PC-3 (cell line): ENCODE results near the gene PARM1. TPM values are rescaled to one million over a fixed set of nuclear protein-coding genes. Genes with fewer than 3 reads are reported as not detected.

Source experiments
- ATAC-seq: fragments of 200-7000 bp; cut with Tn5 transposase; 2 replicates; pipeline ENCODE4 v1.9.1; 2020; ENCODE audit warnings: mild to moderate bottlenecking, moderate library complexity
- BruUV-seq: library from RNA; stranded (reverse); fragments of 400-500 nt; replicated peaks from 2 replicates; lab custom pipeline; 2021; lab: Mats Ljungman, UMichigan
- CTCF ChIA-PET: fragments of 300-600 bp; sonication (Branson Sonifier 250); formaldehyde crosslinking; loops from one replicate; lab custom pipeline; 2022; ENCODE audit warnings: antibody characterized with exemption; lab: Charles Lee
- POLR2A ChIA-PET: fragments of 300-600 bp; sonication (Branson Sonifier 250); formaldehyde crosslinking; loops from one replicate; lab custom pipeline; 2022; ENCODE audit warnings: antibody characterized with exemption; ENCODE audit not compliant: unreplicated experiment; lab: Charles Lee
- DNase-seq: peaks from one replicate; pipeline ENCODE4 v3.0.0-alpha.2; 2015
- H2AFZ ChIP-seq: fragments of 300-600 bp; sonication (generic); 2 replicates; pipeline ENCODE4 v1.6.0; 2016; ENCODE audit warnings: antibody characterized with exemption, low read length
- H3F3A ChIP-seq: fragments of 300-600 bp; sonication (generic); one replicate; pipeline ENCODE4 v1.6.0; 2017; ENCODE audit warnings: antibody characterized with exemption, low read length, control low read depth, mild to moderate bottlenecking; ENCODE audit not compliant: unreplicated experiment
- H3K27ac ChIP-seq: fragments of 300-600 bp; sonication (generic); 2 replicates; pipeline ENCODE4 v1.5.1; 2016; ENCODE audit warnings: mild to moderate bottlenecking, low read length
- H3K27me3 ChIP-seq: fragments of 300-600 bp; sonication (generic); 2 replicates; pipeline ENCODE4 v1.6.1; 2016; ENCODE audit warnings: low read length, mixed read lengths
- H3K36me3 ChIP-seq: fragments of 300-600 bp; sonication (generic); 2 replicates; pipeline ENCODE4 v1.6.1; 2016; ENCODE audit warnings: low read depth, mixed run types, low read length, mixed read lengths
- H3K4me1 ChIP-seq: fragments of 300-600 bp; sonication (generic); 2 replicates; pipeline ENCODE4 v1.5.1; 2016; ENCODE audit warnings: low read length; ENCODE audit not compliant: insufficient read depth
- H3K4me2 ChIP-seq: fragments of 300-600 bp; sonication (generic); 2 replicates; pipeline ENCODE4 v1.6.0; 2016; ENCODE audit warnings: low read length
- H3K4me3 ChIP-seq: fragments of 300-600 bp; sonication (generic); 2 replicates; pipeline ENCODE4 v1.5.1; 2016; ENCODE audit warnings: mild to moderate bottlenecking, low read length, mixed read lengths
- H3K79me2 ChIP-seq: fragments of 300-600 bp; sonication (generic); 2 replicates; pipeline ENCODE4 v1.6.1; 2017; ENCODE audit warnings: low read length, mixed read lengths
- H3K9ac ChIP-seq: fragments of 300-600 bp; sonication (generic); 2 replicates; pipeline ENCODE4 v1.6.0; 2016; ENCODE audit warnings: mild to moderate bottlenecking, low read length
- H3K9me2 ChIP-seq: fragments of 300-600 bp; sonication (generic); replicated peaks from 2 replicates; pipeline ENCODE4 v1.6.1; 2016; ENCODE audit warnings: mixed run types, low read length, mixed read lengths
- H3K9me3 ChIP-seq: fragments of 300-600 bp; sonication (generic); 2 replicates; pipeline ENCODE4 v1.6.1; 2016; ENCODE audit warnings: low read length, mixed read lengths
- H4K20me1 ChIP-seq: fragments of 300-600 bp; sonication (generic); 2 replicates; pipeline ENCODE4 v1.6.1; 2016; ENCODE audit warnings: low read length, mixed read lengths
- EZH2 ChIP-seq: fragments of 300-600 bp; sonication (generic); IDR thresholded peaks from one replicate; pipeline ENCODE4 v1.6.1; 2017; ENCODE audit warnings: antibody characterized with exemption, mild to moderate bottlenecking, low read length; ENCODE audit not compliant: unreplicated experiment
- EZH2phosphoT487 ChIP-seq: fragments of 300-600 bp; sonication (generic); IDR thresholded peaks from 2 replicates; pipeline ENCODE4 v1.6.1; 2018; ENCODE audit warnings: mild to moderate bottlenecking, antibody characterized with exemption, low read length, borderline replicate concordance
- intact Hi-C: fragments of 100-400 bp; cut with micrococcal nuclease; formaldehyde crosslinking; loops from 2 replicates; pipeline ENCODE4 v1.9.0; 2023
- total RNA-seq: library from RNA; depleted of rRNA; stranded (reverse); fragments of >200 nt; gene quantifications from 2 replicates; pipeline ENCODE4 v1.2.3, GENCODE V29; 2014
- TF ChIP-seq, protein P1 (sequence below): fragments of 300-600 bp; sonication (generic); conservative IDR thresholded peaks from 2 replicates; pipeline ENCODE4 v1.5.1; 2017; ENCODE audit warnings: antibody characterized with exemption, low read depth, mild to moderate bottlenecking, low read length

Gene PARM1
- total RNA-seq, 1 experiment from 2014 or later: 2.9 TPM

DNA sequence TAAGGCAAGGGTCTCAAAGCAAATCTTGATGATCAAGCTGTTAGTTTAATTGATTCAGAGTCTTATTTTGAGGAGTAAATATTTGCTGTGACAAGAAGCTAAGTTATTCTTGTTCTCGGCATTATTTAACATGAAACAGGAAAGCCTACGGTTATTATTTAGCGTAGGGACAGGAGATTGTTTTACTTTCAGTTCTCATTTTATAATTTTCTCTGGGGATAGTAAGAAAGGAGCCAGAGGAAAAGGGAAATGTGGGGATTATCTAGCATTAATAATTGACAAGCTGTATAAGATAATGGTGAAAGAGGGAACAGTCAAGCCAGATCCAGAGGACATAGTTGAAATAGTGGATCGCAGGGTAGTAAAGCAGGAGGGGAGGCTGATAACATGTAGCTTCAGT, 39.7 kb upstream of the PARM1 start:
- Histone ChIP-seq H3K27ac (no peak overlapping the region), H3K9me3 (no peaks in the 10 kb centered on the region), H4K20me1 (no peaks in the 10 kb centered on the region), H3K79me2 (no peaks in the 10 kb centered on the region), H3F3A (no peaks in the 10 kb centered on the region), H3K27me3 (no peaks in the 10 kb centered on the region), H3K4me3 (no peak overlapping the region), H3K4me2 (no peak overlapping the region), H3K4me1 (peaks cover 11% of the 10 kb centered on the region; the same call in 1 of the 2 replicates), H3K9ac (no peak overlapping the region), H3K9me2 (no peaks in the 10 kb centered on the region), H3K36me3 (no peaks in the 10 kb centered on the region), H2AFZ (no peak overlapping the region)
- intact Hi-C loops: no loop called here
- TF ChIP-seq EZH2 (no peak), EZH2phosphoT487 (no peak)
- TF ChIP-seq, protein P1, sequence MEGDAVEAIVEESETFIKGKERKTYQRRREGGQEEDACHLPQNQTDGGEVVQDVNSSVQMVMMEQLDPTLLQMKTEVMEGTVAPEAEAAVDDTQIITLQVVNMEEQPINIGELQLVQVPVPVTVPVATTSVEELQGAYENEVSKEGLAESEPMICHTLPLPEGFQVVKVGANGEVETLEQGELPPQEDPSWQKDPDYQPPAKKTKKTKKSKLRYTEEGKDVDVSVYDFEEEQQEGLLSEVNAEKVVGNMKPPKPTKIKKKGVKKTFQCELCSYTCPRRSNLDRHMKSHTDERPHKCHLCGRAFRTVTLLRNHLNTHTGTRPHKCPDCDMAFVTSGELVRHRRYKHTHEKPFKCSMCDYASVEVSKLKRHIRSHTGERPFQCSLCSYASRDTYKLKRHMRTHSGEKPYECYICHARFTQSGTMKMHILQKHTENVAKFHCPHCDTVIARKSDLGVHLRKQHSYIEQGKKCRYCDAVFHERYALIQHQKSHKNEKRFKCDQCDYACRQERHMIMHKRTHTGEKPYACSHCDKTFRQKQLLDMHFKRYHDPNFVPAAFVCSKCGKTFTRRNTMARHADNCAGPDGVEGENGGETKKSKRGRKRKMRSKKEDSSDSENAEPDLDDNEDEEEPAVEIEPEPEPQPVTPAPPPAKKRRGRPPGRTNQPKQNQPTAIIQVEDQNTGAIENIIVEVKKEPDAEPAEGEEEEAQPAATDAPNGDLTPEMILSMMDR: no peak
- BruUV-seq: no TSS peak
- ChIA-PET POLR2A (interaction anchor here (0.7 kb wide), 1 partner anchor 1007 kb away, joined by 3 read pairs; no protein-coding TSS in a partner anchor), CTCF (interaction anchor here (1.0 kb wide), 1 partner anchor 25 kb away, joined by 3 read pairs; no protein-coding TSS in a partner anchor)
- ATAC-seq (no peak), DNase-seq (no peak)

DNA sequence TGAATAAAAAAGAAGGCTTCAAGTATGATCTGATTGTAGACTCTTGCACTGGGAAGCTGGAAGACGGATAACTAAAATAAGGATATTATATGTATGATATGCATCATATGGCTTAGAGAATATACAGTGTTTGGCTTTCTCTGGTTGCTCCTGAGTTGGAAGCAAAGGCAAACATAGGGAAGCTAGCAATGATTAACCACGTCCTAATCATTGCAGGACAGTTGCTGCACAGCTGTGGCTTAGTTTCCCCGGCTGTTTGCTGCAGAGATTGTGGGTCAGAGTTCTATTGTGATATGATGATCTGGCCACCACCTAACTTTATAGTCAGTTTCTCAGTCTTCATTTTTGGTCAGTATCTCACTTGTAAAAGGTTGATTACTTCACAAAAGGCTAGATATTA, 36.3 kb upstream of the PARM1 start:
- H4K20me1 ChIP-seq: no peaks in the 10 kb centered on the region
- no peak for TF ChIP-seq EZH2
- no peak for TF ChIP-seq EZH2phosphoT487
- TF ChIP-seq, protein P1: no peak
- ChIA-PET CTCF (no interaction called here), POLR2A (no interaction called here)
- intact Hi-C loops: no loop called here
- H3K9me2 ChIP-seq: no peaks in the 10 kb centered on the region
- no peaks in the 10 kb centered on the region for H3K36me3 ChIP-seq
- no peaks in the 10 kb centered on the region for H3F3A ChIP-seq
- no peaks in the 10 kb centered on the region for H3K9me3 ChIP-seq
- no peak for DNase-seq
- H3K9ac ChIP-seq: peak overlapping the region; percentile 14; the same call in 1 of the 2 replicates
- H2AFZ ChIP-seq: no peak overlapping the region
- no peak overlapping the region for H3K4me3 ChIP-seq
- H3K27me3 ChIP-seq: no peaks in the 10 kb centered on the region
- peaks cover 13% of the 10 kb centered on the region; the same call in 1 of the 2 replicates for H3K4me1 ChIP-seq
- H3K79me2 ChIP-seq: no peaks in the 10 kb centered on the region
- ATAC-seq: no peak
- peak overlapping the region; percentile 75 for H3K27ac ChIP-seq
- BruUV-seq: no TSS peak
- no peak overlapping the region for H3K4me2 ChIP-seq

DNA sequence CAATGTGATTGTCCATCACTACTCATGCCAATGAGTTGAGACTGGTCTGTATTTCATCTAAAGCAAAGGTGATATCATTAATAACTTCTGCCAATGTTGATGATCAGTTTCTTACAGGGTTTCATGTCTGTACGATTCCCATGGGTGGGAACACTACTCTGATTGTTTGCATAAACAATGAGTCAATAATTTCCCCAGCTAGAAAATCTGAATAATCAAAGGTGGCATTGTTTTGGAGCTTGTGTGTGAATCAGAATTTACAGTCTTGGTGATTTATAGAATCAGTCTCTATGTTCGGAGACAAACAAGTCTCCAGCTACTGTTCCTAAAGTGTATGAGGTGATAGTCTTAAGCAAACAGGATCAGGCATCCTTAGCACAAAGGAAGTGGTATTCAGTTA, 35.5 kb upstream of the PARM1 start:
- H3K4me2 ChIP-seq: no peak overlapping the region
- no peak overlapping the region for H2AFZ ChIP-seq
- no peaks in the 10 kb centered on the region for H3K27me3 ChIP-seq
- H4K20me1 ChIP-seq: no peaks in the 10 kb centered on the region
- peak; percentile 53 for DNase-seq
- no peaks in the 10 kb centered on the region for H3F3A ChIP-seq
- TF ChIP-seq, protein P1: no peak
- TF ChIP-seq EZH2phosphoT487 (no peak), EZH2 (no peak)
- no peaks in the 10 kb centered on the region for H3K9me2 ChIP-seq
- peaks cover 13% of the 10 kb centered on the region; the same call in 1 of the 2 replicates for H3K4me1 ChIP-seq
- no peaks in the 10 kb centered on the region for H3K36me3 ChIP-seq
- H3K4me3 ChIP-seq: no peak overlapping the region
- H3K9me3 ChIP-seq: no peaks in the 10 kb centered on the region
- ChIA-PET CTCF (no interaction called here), POLR2A (no interaction called here)
- BruUV-seq: no TSS peak
- peak overlapping the region; percentile 52; the same call in 1 of the 2 replicates for H3K9ac ChIP-seq
- H3K27ac ChIP-seq: peak overlapping the region; percentile 87
- intact Hi-C loops: no loop called here
- H3K79me2 ChIP-seq: no peaks in the 10 kb centered on the region
- ATAC-seq: peak; percentile 48
